Measurements from ENCODE around the gene ZCCHC17.
"Not testable (repeated sequence)": the region's sequence is repeated elsewhere in the genome, so short reads cannot be mapped to it uniquely, and the experiment has no call there.

The ZCCHC17 gene

GRCh38 chr1:31258581-31258980 lies 38.3 kb upstream of the ZCCHC17 start:
- no peak overlapping the region for H3K4me3 ChIP-seq (ENCODE audit: low read length)
- no peak overlapping the region for H3K9ac ChIP-seq (ENCODE audit: low read length)
- H3K9me3 ChIP-seq (ENCODE audit: insufficient read depth, low read length) = no peaks in the 10 kb centered on the region
- H3K27ac ChIP-seq (ENCODE audit: low read length) = no peak overlapping the region
- no peaks in the 10 kb centered on the region for H3K4me1 ChIP-seq (ENCODE audit: low read length)
- H4K20me1 ChIP-seq (ENCODE audit: insufficient read depth, low read length) = no peaks in the 10 kb centered on the region
- no peak overlapping the region for H3K4me2 ChIP-seq (ENCODE audit: low read length)
- no peaks in the 10 kb centered on the region for H3K79me2 ChIP-seq (ENCODE audit: low read length)
- no peak overlapping the region for H2AFZ ChIP-seq (ENCODE audit: low read depth, low read length)
- H3K27me3 ChIP-seq (ENCODE audit: low read depth, low read length) = no peaks in the 10 kb centered on the region
- H3K36me3 ChIP-seq (replicated peaks; ENCODE audit: low read depth, low read length) = peaks cover 12% of the 10 kb centered on the region
- TF ChIP-seq CTCF (IDR thresholded peaks at IDR 0.05; ENCODE audit: low read depth, low read length) = no peak
- TF ChIP-seq EZH2phosphoT487 (IDR thresholded peaks at IDR 0.05; ENCODE audit: low read depth) = no peak

GRCh38 chr1:31259746-31260145 lies 37.1 kb upstream of the ZCCHC17 start:
- H4K20me1 ChIP-seq (ENCODE audit: insufficient read depth, low read length) = no peaks in the 10 kb centered on the region
- no peaks in the 10 kb centered on the region for H3K9me3 ChIP-seq (ENCODE audit: insufficient read depth, low read length)
- H3K36me3 ChIP-seq (replicated peaks; ENCODE audit: low read depth, low read length) = peaks cover 14% of the 10 kb centered on the region
- no peak for TF ChIP-seq CTCF (IDR thresholded peaks at IDR 0.05; ENCODE audit: low read depth, low read length)
- no peak for TF ChIP-seq EZH2phosphoT487 (IDR thresholded peaks at IDR 0.05; ENCODE audit: low read depth)
- H3K9ac ChIP-seq (ENCODE audit: low read length) = no peak overlapping the region
- no peak overlapping the region for H2AFZ ChIP-seq (ENCODE audit: low read depth, low read length)
- H3K4me2 ChIP-seq (ENCODE audit: low read length) = no peak overlapping the region
- no peaks in the 10 kb centered on the region for H3K27me3 ChIP-seq (ENCODE audit: low read depth, low read length)
- no peaks in the 10 kb centered on the region for H3K4me1 ChIP-seq (ENCODE audit: low read length)
- H3K79me2 ChIP-seq (ENCODE audit: low read length) = no peaks in the 10 kb centered on the region
- no peak overlapping the region for H3K4me3 ChIP-seq (ENCODE audit: low read length)
- no peak overlapping the region for H3K27ac ChIP-seq (ENCODE audit: low read length)

GRCh38 chr1:31261916-31262315 lies 34.9 kb upstream of the ZCCHC17 start:
- TF ChIP-seq EZH2phosphoT487 (IDR thresholded peaks at IDR 0.05; ENCODE audit: low read depth) (no peak), CTCF (IDR thresholded peaks at IDR 0.05; ENCODE audit: low read depth, low read length) (no peak)

GRCh38 chr1:31262393-31262792 lies 34.4 kb upstream of the ZCCHC17 start:
- H3K4me1 ChIP-seq (ENCODE audit: low read length); H4K20me1 ChIP-seq (ENCODE audit: insufficient read depth, low read length); H3K27me3 ChIP-seq (ENCODE audit: low read depth, low read length); H3K27ac ChIP-seq (ENCODE audit: low read length); H3K9me3 ChIP-seq (ENCODE audit: insufficient read depth, low read length); H3K4me2 ChIP-seq (ENCODE audit: low read length); H3K79me2 ChIP-seq (ENCODE audit: low read length); H3K4me3 ChIP-seq (ENCODE audit: low read length); H2AFZ ChIP-seq (ENCODE audit: low read depth, low read length); H3K9ac ChIP-seq (ENCODE audit: low read length): not testable (repeated sequence)
- peaks cover 15% of the 10 kb centered on the region for H3K36me3 ChIP-seq (replicated peaks; ENCODE audit: low read depth, low read length)

More at GRCh38 chr1:31261916-31262315, 34.9 kb upstream of the ZCCHC17 start:
- no peak overlapping the region for H3K4me2 ChIP-seq (ENCODE audit: low read length)
- H3K4me1 ChIP-seq (ENCODE audit: low read length) = no peaks in the 10 kb centered on the region
- H3K79me2 ChIP-seq (ENCODE audit: low read length) = no peaks in the 10 kb centered on the region
- no peaks in the 10 kb centered on the region for H3K27me3 ChIP-seq (ENCODE audit: low read depth, low read length)
- H3K9ac ChIP-seq (ENCODE audit: low read length) = no peak overlapping the region
- H3K36me3 ChIP-seq (replicated peaks; ENCODE audit: low read depth, low read length) = peaks cover 15% of the 10 kb centered on the region
- H2AFZ ChIP-seq (ENCODE audit: low read depth, low read length) = no peak overlapping the region
- no peaks in the 10 kb centered on the region for H4K20me1 ChIP-seq (ENCODE audit: insufficient read depth, low read length)
- H3K9me3 ChIP-seq (ENCODE audit: insufficient read depth, low read length) = no peaks in the 10 kb centered on the region
- H3K4me3 ChIP-seq (ENCODE audit: low read length) = no peak overlapping the region
- H3K27ac ChIP-seq (ENCODE audit: low read length) = no peak overlapping the region

- no peak for TF ChIP-seq CTCF (IDR thresholded peaks at IDR 0.05; ENCODE audit: low read depth, low read length)
- no peak for TF ChIP-seq EZH2phosphoT487 (IDR thresholded peaks at IDR 0.05; ENCODE audit: low read depth)
- no peaks in the 10 kb centered on the region for H3K79me2 ChIP-seq (ENCODE audit: low read length)
- no peak overlapping the region for H3K4me2 ChIP-seq (ENCODE audit: low read length)
- H3K4me1 ChIP-seq (ENCODE audit: low read length) = no peaks in the 10 kb centered on the region
- no peak overlapping the region for H3K27ac ChIP-seq (ENCODE audit: low read length)
- no peak overlapping the region for H3K9ac ChIP-seq (ENCODE audit: low read length)
- no peaks in the 10 kb centered on the region for H4K20me1 ChIP-seq (ENCODE audit: insufficient read depth, low read length)
- H2AFZ ChIP-seq (ENCODE audit: low read depth, low read length) = no peak overlapping the region
- no peaks in the 10 kb centered on the region for H3K27me3 ChIP-seq (ENCODE audit: low read depth, low read length)
- H3K9me3 ChIP-seq (ENCODE audit: insufficient read depth, low read length) = no peaks in the 10 kb centered on the region
- no peak overlapping the region for H3K4me3 ChIP-seq (ENCODE audit: low read length)
- H3K36me3 ChIP-seq (replicated peaks; ENCODE audit: low read depth, low read length) = peaks cover 9% of the 10 kb centered on the region
Measured at GRCh38 chr1:31263408-31263807, 33.4 kb upstream of the ZCCHC17 start.
